ENCODE results near the gene TLE5. TPM values are rescaled to one million over a fixed set of nuclear protein-coding genes. Genes with fewer than 3 reads are reported as not detected.

Gene TLE5
- total RNA-seq, 2 experiments from 2014 or later, result 283 to 296 TPM

DNA sequence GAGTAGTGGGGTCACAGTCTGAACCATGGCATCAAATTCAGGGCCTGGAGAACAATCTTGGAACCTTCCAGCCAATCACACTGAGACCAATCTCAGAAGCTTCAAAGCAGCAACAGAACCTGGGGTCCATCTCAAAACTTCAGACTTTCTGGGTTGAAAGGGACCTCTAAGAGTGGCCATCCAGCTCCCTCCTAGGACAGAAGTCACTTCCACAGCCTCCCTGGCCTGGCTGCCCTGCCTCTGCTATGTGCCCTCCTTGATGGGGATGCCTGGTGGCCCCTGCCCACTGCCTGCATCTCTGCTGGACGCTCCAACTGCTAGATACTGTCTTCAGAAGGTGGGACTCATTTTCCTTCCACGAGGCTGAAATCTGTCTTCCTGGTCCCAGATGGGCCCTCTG lies 35.0 kb downstream of the TLE5 start:
- peaks cover 19% of the 10 kb centered on the region for H3K27me3 Mint-ChIP-seq
- H3K4me3 Mint-ChIP-seq, result no peak overlapping the region
- no peak overlapping the region for H3K27ac Mint-ChIP-seq

DNA sequence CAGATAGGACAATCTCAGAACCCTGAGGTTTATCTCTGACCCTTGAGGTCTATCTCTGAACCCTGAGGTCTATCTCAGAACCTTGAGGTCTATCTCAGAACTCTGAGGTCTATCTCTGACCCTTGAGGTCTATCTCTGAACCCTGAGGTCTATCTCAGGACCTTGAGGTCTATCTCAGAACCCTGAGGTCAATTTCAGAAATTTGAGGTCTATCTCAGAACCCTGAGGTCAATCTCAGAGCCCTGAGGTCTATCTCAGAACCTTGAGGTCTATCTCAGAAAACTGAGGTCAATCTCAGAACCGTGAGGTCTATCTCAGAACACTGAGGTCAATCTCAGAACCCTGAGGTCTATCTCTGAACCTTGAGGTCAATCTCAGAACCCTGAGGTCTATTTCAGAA lies 35.5 kb downstream of the TLE5 start:
- ChIA-PET POLR2A (interaction anchor here (0.9 to 2.1 kb wide), 2 partner anchors 9 to 11 kb away, joined by 4 to 5 read pairs; no protein-coding TSS in a partner anchor), CTCF (interaction anchor here (1.3 kb wide), 1 partner anchor 16 kb away, joined by 3 read pairs; no protein-coding TSS in a partner anchor)
- Mint-ChIP-seq H3K9me3 (no peaks in the 10 kb centered on the region), H3K4me3 (no peak overlapping the region), H3K27me3 (peaks cover 19% of the 10 kb centered on the region), H3K27ac (no peak overlapping the region), H3K36me3 (ENCODE audit: low read depth) (no peaks in the 10 kb centered on the region), H3K4me1 (ENCODE audit: low read depth) (peaks cover 25% of the 10 kb centered on the region)
- TF ChIP-seq, protein P1, sequence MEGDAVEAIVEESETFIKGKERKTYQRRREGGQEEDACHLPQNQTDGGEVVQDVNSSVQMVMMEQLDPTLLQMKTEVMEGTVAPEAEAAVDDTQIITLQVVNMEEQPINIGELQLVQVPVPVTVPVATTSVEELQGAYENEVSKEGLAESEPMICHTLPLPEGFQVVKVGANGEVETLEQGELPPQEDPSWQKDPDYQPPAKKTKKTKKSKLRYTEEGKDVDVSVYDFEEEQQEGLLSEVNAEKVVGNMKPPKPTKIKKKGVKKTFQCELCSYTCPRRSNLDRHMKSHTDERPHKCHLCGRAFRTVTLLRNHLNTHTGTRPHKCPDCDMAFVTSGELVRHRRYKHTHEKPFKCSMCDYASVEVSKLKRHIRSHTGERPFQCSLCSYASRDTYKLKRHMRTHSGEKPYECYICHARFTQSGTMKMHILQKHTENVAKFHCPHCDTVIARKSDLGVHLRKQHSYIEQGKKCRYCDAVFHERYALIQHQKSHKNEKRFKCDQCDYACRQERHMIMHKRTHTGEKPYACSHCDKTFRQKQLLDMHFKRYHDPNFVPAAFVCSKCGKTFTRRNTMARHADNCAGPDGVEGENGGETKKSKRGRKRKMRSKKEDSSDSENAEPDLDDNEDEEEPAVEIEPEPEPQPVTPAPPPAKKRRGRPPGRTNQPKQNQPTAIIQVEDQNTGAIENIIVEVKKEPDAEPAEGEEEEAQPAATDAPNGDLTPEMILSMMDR (IDR thresholded peaks at IDR 0.05), result no peak
- intact Hi-C loops (cut with micrococcal nuclease), result no loop called here
- ATAC-seq (no peak), DNase-seq (no peak)

More for the DNA sequence above, 35.0 kb downstream of the TLE5 start:
- ChIA-PET POLR2A (interaction anchor here (0.9 to 2.1 kb wide), 2 partner anchors 9 to 10 kb away, joined by 4 to 5 read pairs; no protein-coding TSS in a partner anchor), CTCF (interaction anchor here (1.3 to 1.5 kb wide), 3 partner anchors 9 to 77 kb away, joined by 3 to 5 read pairs (median 4); no protein-coding TSS in a partner anchor)
- H3K4me1 Mint-ChIP-seq (ENCODE audit: low read depth), result peaks cover 25% of the 10 kb centered on the region
- DNase-seq (no peak), ATAC-seq (no peak)
- TF ChIP-seq, protein P1 (IDR thresholded peaks at IDR 0.05), result no peak
- no peaks in the 10 kb centered on the region for H3K9me3 Mint-ChIP-seq
- no peaks in the 10 kb centered on the region for H3K36me3 Mint-ChIP-seq (ENCODE audit: low read depth)
- intact Hi-C loops (cut with micrococcal nuclease), result no loop called here

DNA sequence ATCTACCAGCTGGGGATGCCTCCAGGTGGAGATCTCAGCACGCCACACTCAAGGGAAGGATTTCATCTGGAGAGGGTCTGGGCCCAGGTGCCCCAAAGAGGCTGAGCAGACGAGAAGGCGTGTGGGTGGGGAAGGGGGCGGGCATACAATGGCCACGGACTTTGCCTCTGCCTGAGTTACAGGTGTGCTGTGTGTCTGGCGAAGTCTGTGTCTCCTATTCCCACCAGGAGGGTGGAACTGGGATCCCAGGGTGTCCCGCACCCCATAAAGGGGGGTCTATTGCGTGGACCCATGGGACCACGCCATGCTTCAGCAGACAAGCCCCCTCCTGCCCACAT lies 36.8 kb downstream of the TLE5 start:
- Mint-ChIP-seq H3K36me3 (ENCODE audit: low read depth) (no peaks in the 10 kb centered on the region), H3K27ac (no peak overlapping the region), H3K27me3 (peaks cover 18% of the 10 kb centered on the region), H3K4me1 (ENCODE audit: low read depth) (peaks cover 25% of the 10 kb centered on the region), H3K4me3 (no peak overlapping the region), H3K9me3 (no peaks in the 10 kb centered on the region)
- ATAC-seq, result no peak
- intact Hi-C loops (cut with micrococcal nuclease), result no loop called here
- TF ChIP-seq, protein P1 (IDR thresholded peaks at IDR 0.05), result no peak
- no peak for DNase-seq
- CTCF ChIA-PET, result interaction anchor here (0.7 to 2.7 kb wide), 3 partner anchors 63 to 78 kb away, joined by 3 to 10 read pairs (median 5); no protein-coding TSS in a partner anchor
- POLR2A ChIA-PET, result interaction anchor here (0.8 to 2.1 kb wide), 4 partner anchors 10 to 12 kb away, joined by 4 to 5 read pairs (median 4); no protein-coding TSS in a partner anchor

DNA sequence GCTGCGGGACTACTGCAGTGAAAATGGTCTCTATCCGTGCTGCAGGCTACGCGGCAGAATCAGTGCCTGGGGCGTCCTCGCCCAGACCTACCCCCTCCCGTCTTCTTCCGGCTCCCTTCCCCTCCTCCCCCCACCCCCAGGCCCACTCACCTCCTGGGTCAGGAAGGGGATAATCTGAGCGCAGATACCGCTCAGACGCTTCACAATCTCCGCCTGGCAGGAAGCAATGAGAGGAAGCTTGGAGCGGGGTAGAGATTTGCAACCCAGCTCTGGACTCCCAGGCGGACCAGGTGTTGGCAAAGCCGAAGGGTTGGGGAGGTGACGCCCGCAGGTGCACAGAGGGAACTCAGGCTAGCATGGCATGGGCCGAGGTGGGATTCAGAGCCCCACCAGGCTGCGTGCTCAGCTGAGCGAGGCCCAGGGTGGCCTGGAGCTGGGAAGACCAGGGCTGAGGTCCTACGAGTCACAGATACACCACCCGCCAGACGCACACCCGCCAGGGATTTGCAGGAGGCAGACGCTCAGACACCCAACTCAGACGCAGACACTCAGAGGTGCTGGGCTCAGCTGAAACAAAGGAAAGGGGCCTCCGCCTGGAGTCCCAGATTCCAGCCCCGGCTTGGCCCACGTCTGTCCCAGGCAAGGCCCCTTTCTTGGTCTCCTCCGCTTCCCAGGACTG lies 37.3 kb downstream of the TLE5 start:
- Mint-ChIP-seq H3K9me3 (no peaks in the 10 kb centered on the region), H3K36me3 (ENCODE audit: low read depth) (no peaks in the 10 kb centered on the region), H3K4me1 (ENCODE audit: low read depth) (peaks cover 25% of the 10 kb centered on the region), H3K4me3 (peak overlapping the region; percentile 31), H3K27me3 (peaks cover 14% of the 10 kb centered on the region), H3K27ac (peak overlapping the region; percentile 49)
- TF ChIP-seq, protein P1 (IDR thresholded peaks at IDR 0.05), result no peak
- CTCF ChIA-PET, result interaction anchor here (0.7 to 2.7 kb wide), 8 partner anchors 11 to 138 kb away, joined by 3 to 10 read pairs (median 4); no protein-coding TSS in a partner anchor
- DNase-seq (peak; percentile 34), ATAC-seq (peak; percentile 50)
- POLR2A ChIA-PET, result interaction anchor here (0.6 to 0.9 kb wide), 4 partner anchors 10 to 190 kb away, joined by 3 to 4 read pairs (median 4); no protein-coding TSS in a partner anchor
- intact Hi-C loops (cut with micrococcal nuclease), result no loop called here

DNA sequence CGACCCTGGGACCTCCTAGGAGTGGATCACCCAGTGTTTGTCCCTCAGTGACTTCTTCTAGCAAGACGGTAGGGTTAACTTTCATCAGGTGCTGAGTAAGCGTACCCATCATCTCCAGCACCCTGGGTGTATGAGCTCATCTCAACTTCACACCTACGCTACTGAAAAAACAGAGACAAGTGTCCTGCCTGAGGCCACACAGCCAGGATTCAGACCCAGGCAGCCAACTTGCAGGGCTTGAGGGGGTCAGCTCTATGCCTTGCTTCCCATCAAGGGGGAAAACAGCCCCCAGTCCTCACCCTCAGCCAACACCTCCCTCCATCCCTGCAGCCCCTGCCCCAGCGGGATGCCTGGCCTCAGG lies 37.8 kb downstream of the TLE5 start:
- H3K27ac Mint-ChIP-seq, result peak overlapping the region; percentile 49
- no peaks in the 10 kb centered on the region for H3K9me3 Mint-ChIP-seq
- TF ChIP-seq, protein P1 (IDR thresholded peaks at IDR 0.05), result no peak
- H3K27me3 Mint-ChIP-seq, result peaks cover 12% of the 10 kb centered on the region
- peaks cover 22% of the 10 kb centered on the region for H3K4me1 Mint-ChIP-seq (ENCODE audit: low read depth)
- peak; percentile 66 for DNase-seq
- H3K4me3 Mint-ChIP-seq, result peak overlapping the region; percentile 31
- H3K36me3 Mint-ChIP-seq (ENCODE audit: low read depth), result no peaks in the 10 kb centered on the region
- POLR2A ChIA-PET, result interaction anchor here (0.6 kb wide), 1 partner anchor 190 kb away, joined by 3 read pairs; no protein-coding TSS in a partner anchor
- CTCF ChIA-PET, result interaction anchor here (0.7 to 2.7 kb wide), 8 partner anchors 12 to 139 kb away, joined by 3 to 10 read pairs (median 4); no protein-coding TSS in a partner anchor
- ATAC-seq, result peak; percentile 87
- intact Hi-C loops (cut with micrococcal nuclease), result no loop called here

All from activated CD8-positive, alpha-beta T cell treated with anti-CD3 and anti-CD28 coated beads for 36 hours (primary cell).